Ascending aorta (tissue), 2 donors: ENCODE data around the gene YIF1A. TPM values are rescaled to one million over a fixed set of nuclear protein-coding genes. Genes with fewer than 3 reads are reported as not detected.

Experiments used
- DNase-seq, 2 donors: peaks; one replicate each; pipeline ENCODE4 v3.0.0-alpha.2; 2019; ENCODE audit warnings: low spot score in 2 of 2
- H3K27ac ChIP-seq, 2 donors: fragments of 200-600 bp; sonication (generic); one replicate each; pipeline ENCODE4 v1.5.1; 2016 to 2017; ENCODE audit warnings: mild to moderate bottlenecking in 1 of 2
- H3K27me3 ChIP-seq: fragments of 200-600 bp; sonication (generic); one replicate; pipeline ENCODE4 v1.5.1; 2017
- H3K36me3 ChIP-seq, 2 donors: fragments of 200-600 bp; sonication (generic); one replicate each; pipeline ENCODE4 v1.5.1; 2016
- H3K4me1 ChIP-seq, 2 donors: fragments of 200-600 bp; sonication (generic); one replicate each; pipeline ENCODE4 v1.5.1; 2016 to 2017; ENCODE audit warnings: mild to moderate bottlenecking in 1 of 2
- H3K4me3 ChIP-seq, 2 donors: fragments of 200-600 bp; sonication (generic); one replicate each; pipeline ENCODE4 v1.5.1; 2016 to 2017; ENCODE audit warnings: mild to moderate bottlenecking in 1 of 2
- H3K9me3 ChIP-seq, 2 donors: fragments of 200-600 bp; sonication (generic); one replicate each; pipeline ENCODE4 v1.5.1; 2016
- CTCF ChIP-seq, 3 experiments: fragments of 200-600 bp in 2 of 3; fragments of 450-650 bp in 1 of 3; sonication (generic) in 2 of 3; IDR thresholded peaks; one replicate each; pipeline ENCODE4 v1.5.1; 2016 to 2019; ENCODE audit warnings: antibody characterized with exemption in 3 of 3, mild to moderate bottlenecking in 1 of 3, moderate library complexity in 1 of 3
- intact Hi-C: fragments of 100-400 bp; cut with DNase I; formaldehyde crosslinking; loops from one replicate; pipeline ENCODE4 v1.15.1; 2023
- total RNA-seq: library from RNA; depleted of rRNA; stranded (reverse); fragments of >200 nt; gene quantifications from one replicate; pipeline ENCODE4 v1.1.0, GENCODE V29; 2016

The YIF1A gene
- total RNA-seq, 1 donor from 2014 or later: 161 TPM

GRCh38 chr11:66240781-66241136 is 48.2 kb downstream of the YIF1A start:
- peaks cover 71 to 85% of the 10 kb centered on the region in 2 donors for H3K36me3 ChIP-seq

GRCh38 chr11:66239998-66240780 is 48.8 kb downstream of the YIF1A start:
- no peak for DNase-seq
- Histone ChIP-seq H3K9me3 (no peaks in the 10 kb centered on the region), H3K4me3 (no peak overlapping the region), H3K36me3 (peaks cover 77 to 91% of the 10 kb centered on the region in 2 donors), H3K4me1 (no peaks in the 10 kb centered on the region), H3K27me3 (no peaks in the 10 kb centered on the region), H3K27ac (no peak overlapping the region)
- TF ChIP-seq CTCF (IDR thresholded peaks at IDR 0.05): no peak
- intact Hi-C loops: no loop called here

More at GRCh38 chr11:66240781-66241136, 48.2 kb downstream of the YIF1A start:
- Histone ChIP-seq H3K4me1 (no peaks in the 10 kb centered on the region), H3K27ac (no peak overlapping the region), H3K27me3 (no peaks in the 10 kb centered on the region), H3K9me3 (no peaks in the 10 kb centered on the region), H3K4me3 (no peak overlapping the region)
- intact Hi-C loops: no loop called here
- DNase-seq: no peak
- no peak for TF ChIP-seq CTCF (IDR thresholded peaks at IDR 0.05)

GRCh38 chr11:66239511-66239910 is 49.4 kb downstream of the YIF1A start:
- no peak for TF ChIP-seq CTCF (IDR thresholded peaks at IDR 0.05)
- no peaks in the 10 kb centered on the region for H3K4me1 ChIP-seq
- H3K36me3 ChIP-seq: peaks cover 83 to 91% of the 10 kb centered on the region in 2 donors
- no peak overlapping the region for H3K4me3 ChIP-seq
- H3K27ac ChIP-seq: no peak overlapping the region
- intact Hi-C loops: no loop called here
- no peak for DNase-seq
- H3K9me3 ChIP-seq: no peaks in the 10 kb centered on the region
- no peaks in the 10 kb centered on the region for H3K27me3 ChIP-seq

GRCh38 chr11:66238786-66239413 is 50.0 kb downstream of the YIF1A start:
- Histone ChIP-seq H3K27ac (no peak overlapping the region), H3K27me3 (no peaks in the 10 kb centered on the region), H3K4me3 (no peak overlapping the region), H3K4me1 (no peaks in the 10 kb centered on the region), H3K9me3 (no peaks in the 10 kb centered on the region), H3K36me3 (peaks cover 82 to 91% of the 10 kb centered on the region in 2 donors)
- no peak for DNase-seq
- intact Hi-C loops: no loop called here
- TF ChIP-seq CTCF (IDR thresholded peaks at IDR 0.05): no peak

GRCh38 chr11:66237867-66238266 is 51.1 kb downstream of the YIF1A start:
- H3K4me3 ChIP-seq: no peak overlapping the region
- H3K4me1 ChIP-seq: no peaks in the 10 kb centered on the region
- H3K27ac ChIP-seq: no peak overlapping the region
- intact Hi-C loops: no loop called here
- peaks cover 85 to 91% of the 10 kb centered on the region in 2 donors for H3K36me3 ChIP-seq
- no peaks in the 10 kb centered on the region for H3K27me3 ChIP-seq
- no peaks in the 10 kb centered on the region for H3K9me3 ChIP-seq
- TF ChIP-seq CTCF (IDR thresholded peaks at IDR 0.05): no peak
- no peak for DNase-seq
